NCI-H187 (cell line): ENCODE data around the gene B4GALT6.

Experiments
- DNase-seq, 2 experiments: peaks; one replicate each; lab custom pipeline; 2025; lab: John Stamatoyannopoulos, UW

Gene B4GALT6

DNA sequence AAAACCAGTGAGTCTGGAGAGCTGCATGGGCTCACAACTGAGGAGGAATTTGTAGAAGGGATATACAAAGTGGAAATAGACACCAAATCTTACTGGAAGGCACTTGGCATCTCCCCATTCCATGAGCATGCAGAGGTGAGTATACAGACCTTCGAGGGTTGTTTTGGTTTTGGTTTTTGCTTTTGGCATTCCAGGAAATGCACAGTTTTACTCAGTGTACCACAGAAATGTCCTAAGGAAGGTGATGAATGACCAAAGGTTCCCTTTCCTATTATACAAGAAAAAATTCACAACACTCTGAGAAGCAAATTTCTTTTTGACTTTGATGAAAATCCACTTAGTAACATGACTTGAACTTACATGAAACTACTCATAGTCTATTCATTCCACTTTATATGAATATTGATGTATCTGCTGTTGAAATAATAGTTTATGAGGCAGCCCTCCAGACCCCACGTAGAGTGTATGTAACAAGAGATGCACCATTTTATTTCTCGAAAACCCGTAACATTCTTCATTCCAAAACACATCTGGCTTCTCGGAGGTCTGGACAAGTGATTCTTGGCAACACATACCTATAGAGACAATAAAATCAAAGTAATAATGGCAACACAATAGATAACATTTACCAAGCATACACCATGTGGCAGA, 89.1 kb downstream of the B4GALT6 start:
- DNase-seq, result no peak

DNA sequence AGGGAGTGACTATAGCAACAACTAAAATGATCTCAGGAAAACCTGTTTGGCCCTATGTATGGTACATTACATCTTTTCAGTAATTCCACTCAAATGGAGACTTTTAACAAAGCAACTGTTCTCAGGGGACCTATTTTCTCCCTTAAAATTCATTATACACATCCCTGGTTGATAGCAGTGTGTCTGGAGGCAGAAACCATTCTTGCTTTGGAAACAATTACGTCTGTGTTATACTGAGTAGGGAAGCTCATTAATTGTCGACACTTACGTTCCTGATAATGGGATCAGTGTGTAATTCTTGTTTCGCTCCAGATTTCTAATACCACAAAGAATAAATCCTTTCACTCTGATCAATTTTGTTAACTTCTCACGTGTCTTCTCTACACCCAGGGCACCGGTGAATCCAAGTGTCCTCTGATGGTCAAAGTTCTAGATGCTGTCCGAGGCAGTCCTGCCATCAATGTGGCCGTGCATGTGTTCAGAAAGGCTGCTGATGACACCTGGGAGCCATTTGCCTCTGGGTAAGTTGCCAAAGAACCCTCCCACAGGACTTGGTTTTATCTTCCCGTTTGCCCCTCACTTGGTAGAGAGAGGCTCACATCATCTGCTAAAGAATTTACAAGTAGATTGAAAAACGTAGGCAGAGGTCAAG, 91.7 kb downstream of the B4GALT6 start:
- no peak for DNase-seq

- no peak for DNase-seq
Observed at GRCh38 chr18:31591628-31592027, 92.8 kb downstream of the B4GALT6 start, which contains the start of gene TTR. TTR (plus strand) TSS chr18:31591877; CDS start chr18:31591903, 26 bp downstream.

GRCh38 chr18:31591113-31591512, 93.3 kb downstream of the B4GALT6 start:
- DNase-seq, result no peak

- no peak for DNase-seq
Observed at GRCh38 chr18:31590570-31590969, 93.8 kb downstream of the B4GALT6 start.

DNA sequence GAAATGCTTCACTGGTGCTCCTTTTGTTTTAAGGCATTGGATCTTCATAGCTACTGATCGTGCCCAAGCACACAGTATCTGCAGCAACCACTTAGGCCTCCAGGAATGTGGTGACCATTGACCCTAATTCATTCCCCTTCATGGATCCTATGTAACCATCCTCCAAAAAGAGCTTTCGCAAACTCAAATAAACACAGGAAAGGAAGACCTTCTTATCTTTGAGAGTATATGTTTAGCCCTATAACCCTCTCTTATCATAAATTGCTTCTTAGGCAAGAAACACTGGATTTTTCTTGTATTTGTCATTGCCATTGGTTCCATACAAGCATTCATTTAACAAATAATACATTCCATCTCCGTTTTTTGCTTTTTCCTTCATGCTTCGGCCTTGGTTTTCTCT, 96.9 kb downstream of the B4GALT6 start:
- no peak for DNase-seq

DNA sequence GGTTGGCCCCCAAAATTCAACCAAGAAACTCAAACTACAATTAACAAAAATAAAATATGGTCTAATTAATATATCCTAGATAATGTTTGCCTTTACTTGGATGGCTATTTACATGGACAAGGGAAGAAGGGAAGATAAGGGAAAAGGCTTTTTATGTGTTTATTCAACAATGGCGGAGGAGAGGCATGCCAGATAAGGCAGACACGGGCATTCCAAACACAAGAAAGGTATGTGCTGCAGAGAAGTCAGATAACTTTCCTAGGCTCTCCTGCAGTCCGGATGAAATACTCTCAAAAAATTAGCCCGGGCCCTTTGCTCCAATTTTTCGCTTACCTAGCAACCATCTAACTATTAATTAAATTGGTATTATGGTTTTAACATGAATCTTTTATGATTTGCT, 97.8 kb downstream of the B4GALT6 start:
- DNase-seq, result no peak

- DNase-seq, result no peak
Observed at GRCh38 chr18:31585991-31586390, 98.4 kb downstream of the B4GALT6 start.

DNA sequence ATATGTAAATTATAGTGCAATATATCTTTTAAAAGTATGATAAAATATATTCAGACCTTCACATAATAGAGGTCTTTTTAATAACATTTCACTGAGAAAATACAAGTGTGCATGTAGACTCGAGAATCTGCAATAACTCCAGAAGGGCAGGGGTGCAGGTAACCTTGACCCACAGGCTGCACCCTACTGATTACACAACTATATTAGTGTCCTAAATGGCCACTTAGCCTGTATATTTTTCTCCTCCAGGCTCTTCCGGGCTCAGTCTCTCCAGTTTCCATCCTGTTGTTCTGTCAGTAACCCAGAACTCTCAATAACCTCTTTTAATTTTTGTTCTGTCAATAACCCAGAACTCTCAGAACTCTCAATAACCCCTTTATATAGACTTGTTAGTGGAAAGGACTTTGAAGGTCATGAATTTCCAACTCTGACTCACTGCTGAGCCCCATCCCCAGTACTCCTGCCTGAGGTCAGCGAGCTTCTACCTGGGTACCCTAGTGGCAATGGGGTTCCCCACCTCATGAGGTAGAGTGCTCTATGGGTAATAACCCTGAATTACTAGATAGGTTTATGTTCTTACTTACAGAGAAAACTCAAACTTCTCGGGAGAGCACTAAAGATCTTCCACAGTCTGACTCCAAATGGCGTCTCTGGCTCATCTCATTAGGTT, 101.1 kb downstream of the B4GALT6 start:
- no peak for DNase-seq

GRCh38 chr18:31581498-31582197, 102.7 kb downstream of the B4GALT6 start:
- no peak for DNase-seq

GRCh38 chr18:31579375-31579774, 105.0 kb downstream of the B4GALT6 start:
- DNase-seq, result no peak

GRCh38 chr18:31578126-31578525, 106.3 kb downstream of the B4GALT6 start:
- DNase-seq, result no peak

DNA sequence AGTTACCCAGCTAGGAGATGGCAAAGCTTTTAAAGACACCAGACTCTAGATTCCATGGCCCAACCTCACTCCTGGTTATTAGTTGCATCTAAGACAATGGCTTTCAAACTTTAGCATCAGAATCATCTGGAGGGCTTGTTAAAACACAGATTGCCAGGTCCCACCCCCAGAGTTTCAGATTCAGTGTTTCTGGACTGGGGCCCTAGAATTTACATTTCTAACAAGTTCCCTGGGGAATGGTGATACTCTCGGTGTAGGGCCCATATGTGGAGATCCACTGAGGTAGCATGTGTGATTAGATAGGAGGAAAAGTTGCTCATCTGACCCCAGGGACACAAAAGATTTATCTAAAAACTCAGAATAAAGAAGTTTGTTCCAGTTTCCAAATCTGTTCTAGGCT, 107.2 kb downstream of the B4GALT6 start:
- DNase-seq, result no peak

GRCh38 chr18:31576670-31577069, 107.7 kb downstream of the B4GALT6 start:
- peak in 1 of 2 experiments; percentile 10 for DNase-seq

DNA sequence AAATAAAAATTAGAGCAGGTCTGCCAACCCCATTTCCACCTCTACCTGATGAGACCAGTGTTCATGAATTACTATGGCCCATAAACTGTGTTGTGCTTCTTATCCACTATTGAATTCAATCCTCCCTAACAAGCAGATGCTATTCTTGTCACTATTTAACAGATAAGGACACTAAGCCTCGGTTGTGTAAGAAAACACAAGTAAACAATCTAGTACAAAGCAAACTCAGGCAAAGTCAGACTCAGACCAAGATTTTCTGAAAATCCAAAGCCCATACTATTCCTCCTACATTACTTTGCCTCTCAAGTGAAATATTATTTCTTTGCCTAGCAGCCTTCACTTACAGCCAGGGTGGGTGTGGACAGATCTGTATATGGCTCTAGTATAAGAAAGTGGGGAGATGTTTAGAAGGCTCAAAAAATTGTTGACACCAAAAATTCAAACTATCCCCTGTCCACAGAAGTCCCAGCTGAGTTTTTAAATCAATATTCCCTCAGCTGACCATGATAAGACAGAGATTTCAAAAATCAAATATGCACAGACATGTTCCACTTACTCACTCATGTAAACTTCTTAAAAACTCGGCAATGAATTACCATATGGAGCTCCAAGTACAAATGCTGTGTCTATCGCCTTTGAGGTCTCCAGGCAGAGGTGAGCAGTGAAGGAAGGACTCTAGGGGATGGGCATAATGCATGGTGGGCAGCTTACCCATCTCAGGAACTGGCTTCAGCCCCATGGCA, 108.7 kb downstream of the B4GALT6 start:
- no peak for DNase-seq

DNA sequence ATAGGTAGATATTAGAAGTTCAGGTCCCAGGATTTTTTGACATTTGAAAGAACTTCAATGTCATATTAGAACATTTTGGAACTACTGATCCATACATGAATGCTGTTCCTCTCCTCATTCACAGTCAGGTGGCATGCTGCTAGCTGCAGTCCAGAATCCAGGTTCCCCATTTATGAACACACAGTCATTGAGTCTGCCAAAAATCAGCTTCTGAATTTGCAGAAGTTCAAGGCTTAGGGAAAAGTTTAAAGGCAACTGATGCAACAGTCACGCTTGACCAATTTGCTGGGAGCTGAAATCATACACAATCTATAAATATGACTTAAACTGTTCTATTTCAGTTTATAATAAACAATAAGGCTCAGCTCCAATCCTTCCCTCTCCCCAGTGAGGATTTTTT, 110.0 kb downstream of the B4GALT6 start:
- no peak for DNase-seq
